Sigmoid colon (tissue), 7 donors: ENCODE measurements around the gene ZNF655. TPM values are rescaled to one million over a fixed set of nuclear protein-coding genes. Genes with fewer than 3 reads are reported as not detected.

Experiments
- DNase-seq: peaks from one replicate; pipeline ENCODE4 v3.0.0-alpha.2; 2019
- H3K27ac ChIP-seq, 4 donors: fragments of 200-600 bp; sonication (generic); one replicate each; pipeline ENCODE4 v1.5.1; 2016 to 2019; ENCODE audit warnings: mild to moderate bottlenecking in 1 of 4
- H3K27me3 ChIP-seq, 3 donors: fragments of 200-600 bp; sonication (generic); one replicate each; pipeline ENCODE4 v1.5.1; 2019; ENCODE audit warnings: mild to moderate bottlenecking in 1 of 3
- H3K36me3 ChIP-seq, 4 donors: fragments of 200-600 bp; sonication (generic); one replicate each; pipeline ENCODE4 v1.5.1; 2016 to 2019
- H3K4me1 ChIP-seq, 4 donors: fragments of 200-600 bp; sonication (generic); one replicate each; pipeline ENCODE4 v1.5.1; 2017 to 2019
- H3K4me3 ChIP-seq, 4 donors: fragments of 200-600 bp; sonication (generic); one replicate each; pipeline ENCODE4 v1.5.1; 2017 to 2019; ENCODE audit warnings: mild to moderate bottlenecking in 2 of 4, moderate library complexity in 1 of 4
- H3K9me3 ChIP-seq, 4 donors: fragments of 200-600 bp in 3 of 4; sonication (generic) in 3 of 4; one replicate each; pipeline versions ENCODE4 v1.5.1 to v1.6.1; 2013 to 2019
- CTCF ChIP-seq, 4 experiments: fragments of 450-650 bp in 3 of 4; fragments of 200-600 bp in 1 of 4; IDR thresholded peaks; one replicate each; pipeline ENCODE4 v1.5.1; 2016 to 2019; ENCODE audit warnings: antibody characterized with exemption in 4 of 4, mild to moderate bottlenecking in 3 of 4, moderate library complexity in 2 of 4
- EP300 ChIP-seq, 4 donors: sonication (generic); formaldehyde crosslinking; IDR thresholded peaks; one replicate each; pipeline ENCODE4 v1.6.1; 2017; ENCODE audit warnings: antibody characterized with exemption in 4 of 4
- POLR2A ChIP-seq, 2 donors: fragments of 450-650 bp; IDR thresholded peaks; one replicate each; pipeline ENCODE4 v1.6.1; 2016; ENCODE audit warnings: antibody characterized with exemption in 2 of 2, mild to moderate bottlenecking in 2 of 2, moderate library complexity in 2 of 2
- POLR2AphosphoS5 ChIP-seq, 4 donors: sonication (generic); formaldehyde crosslinking; IDR thresholded peaks; one replicate each; pipeline ENCODE4 v1.6.1; 2017; ENCODE audit warnings: antibody characterized with exemption in 4 of 4
- whole genome bisulfite sequencing, 2 donors: extraction: QIAGEN DNeasy Blood & Tissue Kit; methylation state at CpG; one replicate each; pipeline ENCODE4 v1.1.7; 2013; 5-methylcytosine and 5-hydroxymethylcytosine counted together
- intact Hi-C: fragments of 100-400 bp; cut with DNase I; formaldehyde crosslinking; loops from one replicate; pipeline ENCODE4 v1.15.1; 2023
- polyA plus RNA-seq, 3 donors: library from polyadenylated mRNA; stranded (reverse); fragments of 200-250 nt; gene quantifications; one replicate each; pipeline ENCODE4 v1.2.3, GENCODE V29; 2013
- total RNA-seq, 4 donors: library from RNA; depleted of rRNA; stranded (reverse); fragments of >200 nt; gene quantifications; one replicate each; pipeline ENCODE4 v1.1.0, GENCODE V29; 2016
- donor health status: healthy with polysubstance abuse.
- donor health status: Bipolar disorder and iron deficiency.
- donor health status: healthy.

Gene ZNF655
- total and polyA plus RNA-seq, 7 donors = 45.0 to 148 (median 124) TPM

DNA sequence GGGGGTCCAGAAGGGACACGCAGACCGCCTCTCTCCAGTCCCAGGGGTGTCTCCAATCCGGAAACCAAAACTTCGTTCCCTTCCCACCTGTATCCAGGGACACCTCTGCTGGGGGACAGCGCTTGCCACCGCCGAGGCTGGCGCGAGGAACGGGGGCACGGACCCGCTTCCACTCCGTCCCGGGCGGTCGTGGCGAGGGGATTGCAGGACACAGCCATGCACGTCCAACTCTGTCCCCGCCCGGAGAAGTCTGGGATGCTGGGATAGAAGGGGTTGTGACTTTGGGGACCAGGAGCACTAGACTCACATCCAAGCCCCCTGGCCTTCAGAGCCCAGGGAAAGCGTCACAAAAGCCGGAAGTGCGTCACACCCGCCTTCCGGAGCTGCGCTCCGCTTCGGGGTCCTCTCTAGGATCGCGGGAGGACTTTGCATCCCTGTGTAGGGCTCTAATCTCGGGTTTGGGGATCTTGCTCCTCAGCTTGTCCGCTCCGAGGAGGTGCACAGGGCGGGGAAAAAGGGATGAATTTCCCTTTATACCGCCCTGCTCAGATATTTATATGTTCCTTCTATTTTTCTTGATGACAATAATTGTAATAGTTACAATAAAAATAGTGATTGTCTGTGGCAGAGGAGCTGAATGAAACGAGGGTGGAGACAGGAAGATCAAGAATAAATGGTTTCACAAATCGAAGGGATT lies 6.5 kb upstream of the ZNF655 start, which contains the start of gene FAM200A:
FAM200A (minus strand) TSS at position 348 of the 697 bp plus-strand sequence. CDS start 3,707 bp downstream, outside the sequence.
- peak; percentile 94 to 98 (median 97) for TF ChIP-seq POLR2AphosphoS5 (IDR thresholded peaks at IDR 0.05)
- TF ChIP-seq CTCF (IDR thresholded peaks at IDR 0.05) = no peak
- TF ChIP-seq EP300 (IDR thresholded peaks at IDR 0.05) = peak in 1 of 4 donors; percentile 52
- peak; percentile 82 to 94 for TF ChIP-seq POLR2A (IDR thresholded peaks at IDR 0.05)
- peaks cover 0 to 26% (median 17%) of the 10 kb centered on the region in 4 donors for H3K4me1 ChIP-seq
- H3K9me3 ChIP-seq = peaks cover 0 to 4% (median 2%) of the 10 kb centered on the region in 4 donors
- 0% methylated on average over 37 of the region's 37 CpGs for WGBS, 2 donors
- H3K36me3 ChIP-seq = peaks cover 0 to 36% (median 6%) of the 10 kb centered on the region in 4 donors
- no peaks in the 10 kb centered on the region for H3K27me3 ChIP-seq
- H3K27ac ChIP-seq = peak within 1 kb of the TSS; percentile 81 to 88 (median 84)
- peak within 1 kb of the TSS; percentile 77 to 96 (median 87) for H3K4me3 ChIP-seq
- intact Hi-C loops = loop anchor here (5.0 to 10.0 kb wide), 3 partner anchors 65 to 1297 kb away; partner anchors contain the start of genes ARPC1A, TECPR1 and ZSCAN25
- peak; percentile 93 for DNase-seq

GRCh38 chr7:99553039-99553438 lies 5.4 kb upstream of the ZNF655 start:
- intact Hi-C loops = loop anchor here (5.0 to 10.0 kb wide), 3 partner anchors 64 to 1298 kb away; partner anchors contain the start of genes ARPC1A, TECPR1 and ZSCAN25
- TF ChIP-seq POLR2A (IDR thresholded peaks at IDR 0.05) (no peak), CTCF (IDR thresholded peaks at IDR 0.05) (no peak), EP300 (IDR thresholded peaks at IDR 0.05) (no peak), POLR2AphosphoS5 (IDR thresholded peaks at IDR 0.05) (no peak)
- peaks cover 0 to 3% (median under 1%) of the 10 kb centered on the region in 4 donors for H3K9me3 ChIP-seq
- H3K4me3 ChIP-seq = no peak overlapping the region
- H3K4me1 ChIP-seq = peaks cover 0 to 36% (median 24%) of the 10 kb centered on the region in 4 donors
- no peaks in the 10 kb centered on the region for H3K27me3 ChIP-seq
- WGBS, 2 donors = 95 to 97% methylated on average over 4 of the region's 4 CpGs
- H3K27ac ChIP-seq = no peak overlapping the region
- peaks cover 0 to 25% (median 3%) of the 10 kb centered on the region in 4 donors for H3K36me3 ChIP-seq
- DNase-seq = no peak

DNA sequence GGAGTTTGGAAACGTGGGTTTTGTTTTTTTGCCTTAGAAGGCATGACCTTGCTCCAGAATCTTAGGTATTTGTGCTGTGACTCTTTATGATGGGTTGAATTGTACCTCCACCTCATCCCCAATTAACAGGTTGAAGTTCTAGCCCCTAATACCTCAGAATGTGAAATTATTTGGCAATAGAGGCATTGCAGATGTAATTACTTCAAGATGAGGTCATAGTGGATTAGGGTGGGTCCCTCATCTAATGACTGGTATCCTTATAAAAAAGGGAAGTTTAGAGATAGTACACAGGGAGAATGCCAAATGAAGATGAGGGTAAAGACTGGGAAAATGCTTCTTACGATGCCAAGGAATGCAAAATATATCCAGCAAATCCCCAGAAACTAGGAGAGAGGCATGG lies 3.5 kb upstream of the ZNF655 start:
- H3K4me1 ChIP-seq = peaks cover 0 to 43% (median 32%) of the 10 kb centered on the region in 4 donors

DNA sequence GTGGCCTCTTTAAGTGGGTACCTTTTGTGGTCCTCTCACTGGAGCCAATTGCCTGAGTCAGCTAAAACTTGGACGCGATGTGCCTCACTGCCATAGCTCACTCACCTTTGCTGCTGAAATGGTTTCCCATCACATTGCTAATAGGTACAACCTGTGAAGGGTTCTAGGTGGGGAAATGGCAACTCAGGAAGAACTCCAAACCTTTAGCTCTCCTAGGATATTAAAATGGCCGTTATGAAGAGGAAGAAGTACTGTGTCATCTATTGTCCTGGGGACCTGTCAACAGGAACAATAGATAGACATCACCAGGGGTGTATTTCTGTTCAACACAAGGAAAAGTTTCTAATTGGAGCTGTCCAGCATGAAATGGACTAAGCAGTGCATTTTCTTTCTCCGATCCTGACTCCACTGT lies 1.2 kb upstream of the ZNF655 start:
- peaks cover 0 to 47% (median 38%) of the 10 kb centered on the region in 4 donors for H3K4me1 ChIP-seq
- peak overlapping the region; percentile 61 to 97 (median 70) for H3K4me3 ChIP-seq
- no peak for DNase-seq
- no peaks in the 10 kb centered on the region for H3K27me3 ChIP-seq
- peak overlapping the region; percentile 93 to 98 (median 96) for H3K27ac ChIP-seq
- H3K9me3 ChIP-seq = no peaks in the 10 kb centered on the region
- H3K36me3 ChIP-seq = peaks cover 15 to 38% (median 18%) of the 10 kb centered on the region in 4 donors
- no peak for TF ChIP-seq CTCF (IDR thresholded peaks at IDR 0.05)
- no peak for TF ChIP-seq POLR2A (IDR thresholded peaks at IDR 0.05)
- TF ChIP-seq EP300 (IDR thresholded peaks at IDR 0.05) = no peak
- intact Hi-C loops = loop anchor here (10.0 kb wide), 2 partner anchors 232 to 1302 kb away; partner anchors contain the start of genes ARPC1A and TECPR1
- 81 to 82% methylated on average over 4 of the region's 4 CpGs for WGBS, 2 donors

More for the DNA sequence above, 3.5 kb upstream of the ZNF655 start:
- Histone ChIP-seq H3K4me3 (no peak overlapping the region), H3K27ac (no peak overlapping the region), H3K27me3 (no peaks in the 10 kb centered on the region), H3K9me3 (no peaks in the 10 kb centered on the region), H3K36me3 (peaks cover 0 to 19% (median 0%) of the 10 kb centered on the region in 4 donors)
- DNase-seq = no peak
- no peak for TF ChIP-seq POLR2A (IDR thresholded peaks at IDR 0.05)
- TF ChIP-seq CTCF (IDR thresholded peaks at IDR 0.05) = no peak
- TF ChIP-seq POLR2AphosphoS5 (IDR thresholded peaks at IDR 0.05) = no peak
- TF ChIP-seq EP300 (IDR thresholded peaks at IDR 0.05) = no peak
- intact Hi-C loops = loop anchor here (5.0 to 10.0 kb wide), 3 partner anchors 62 to 1300 kb away; partner anchors contain the start of genes ARPC1A, TECPR1 and ZSCAN25
- WGBS, 2 donors = 75 to 85% methylated on average over 2 of the region's 2 CpGs
